OCI-M2 (cell line): Measurements from ENCODE around the gene NINJ2.
A peak's percentile ranks its signal among the peaks of the same experiment; 100 is the strongest.

Experiments
- DNase-seq: peaks from one replicate; lab custom pipeline; 2025; ENCODE audit not compliant: unreplicated experiment; lab: John Stamatoyannopoulos, UW

The NINJ2 gene

DNA sequence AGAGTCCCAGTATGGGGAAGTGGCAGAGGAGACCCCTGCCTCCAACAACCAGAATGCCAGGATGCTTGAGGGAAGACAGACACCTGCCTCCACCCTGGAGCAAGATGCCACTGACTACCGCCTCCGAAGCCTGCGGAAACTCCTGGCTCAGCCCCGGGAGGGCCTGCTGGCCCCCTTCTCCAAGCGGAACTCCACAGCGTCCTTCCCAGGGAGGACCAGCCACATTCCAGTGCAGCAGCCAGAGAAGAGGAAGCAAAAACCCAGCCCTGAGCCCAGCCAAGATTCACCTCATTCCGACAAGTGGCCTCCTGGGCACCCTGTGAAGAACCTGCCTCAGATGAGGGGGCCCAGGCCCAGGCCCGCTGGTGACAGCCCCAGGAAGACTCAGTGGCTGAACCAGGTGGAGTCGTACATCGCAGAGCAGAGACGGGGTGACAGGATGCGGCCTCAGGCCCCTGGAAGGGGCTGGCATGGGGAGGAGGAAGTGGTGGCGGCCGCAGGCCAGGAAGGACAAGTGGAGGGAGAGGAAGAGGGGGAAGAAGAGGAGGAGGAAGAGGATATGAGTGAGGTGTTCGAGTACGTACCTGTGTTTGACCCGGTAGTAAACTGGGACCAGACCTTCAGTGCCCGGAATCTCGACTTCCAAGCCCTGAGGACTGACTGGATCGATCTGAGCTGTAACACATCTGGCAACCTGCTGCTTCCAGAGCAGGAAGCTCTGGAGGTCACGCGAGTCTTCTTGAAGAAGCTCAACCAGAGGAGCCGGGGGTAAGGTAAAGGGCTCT, 109.8 kb downstream of the NINJ2 start:
- no peak for DNase-seq

DNA sequence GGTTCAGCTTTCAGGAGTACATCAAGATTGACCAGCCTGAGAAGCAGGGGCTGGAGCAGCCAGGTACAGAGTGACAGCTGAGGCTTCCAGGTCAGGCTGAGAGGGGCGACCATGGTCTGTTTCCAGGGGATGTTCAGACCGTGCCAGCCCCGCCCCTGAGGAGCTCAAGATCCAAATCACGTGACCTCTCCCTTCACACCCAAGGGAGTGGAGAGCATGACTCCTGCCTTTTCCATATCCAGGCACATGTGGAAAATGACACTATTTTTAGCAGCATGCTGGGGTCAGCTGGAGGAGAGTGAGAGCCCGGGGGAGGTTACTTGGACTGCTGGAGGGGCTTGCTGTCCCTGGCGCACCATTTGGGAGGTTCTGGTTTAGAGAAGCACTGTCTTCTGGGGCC, 110.8 kb downstream of the NINJ2 start:
- no peak for DNase-seq

DNA sequence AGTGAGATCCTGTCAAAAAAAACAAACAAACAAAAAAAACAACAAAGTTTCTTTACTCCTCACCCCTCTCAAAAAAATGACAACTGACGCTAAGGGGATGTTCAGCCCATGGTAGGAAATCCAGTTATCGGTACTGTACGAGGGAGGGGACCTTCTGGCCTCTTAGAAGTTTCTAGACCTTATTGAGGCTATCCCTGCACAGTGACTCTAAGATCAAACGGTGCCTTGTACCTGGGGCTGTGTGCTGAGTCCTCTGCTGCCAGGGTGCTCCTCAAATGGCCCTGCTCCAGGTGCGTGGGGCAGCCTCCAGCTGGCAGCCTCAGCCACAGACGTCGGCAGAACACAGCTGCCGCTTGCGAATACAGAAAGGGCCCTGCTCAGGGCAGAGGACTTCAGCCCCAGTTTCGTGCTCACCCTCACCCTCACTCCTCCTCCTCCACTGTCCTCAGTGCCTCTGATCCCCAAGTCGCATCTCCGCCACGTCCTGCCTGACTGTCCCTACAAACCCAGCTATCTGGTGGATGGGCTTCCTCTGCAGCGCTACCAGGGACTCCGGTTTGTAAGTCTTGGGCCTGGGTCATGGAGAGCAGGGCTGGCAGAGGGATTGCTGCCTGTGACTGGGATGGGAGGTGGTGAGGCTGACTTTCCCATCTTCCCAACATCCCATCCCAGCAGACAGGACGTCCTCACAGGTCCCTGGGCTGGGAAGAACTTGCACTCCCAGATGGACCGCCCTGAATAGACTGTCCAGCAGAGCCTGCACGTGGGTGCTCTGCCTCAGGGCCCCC, 112.6 kb downstream of the NINJ2 start:
- DNase-seq, result no peak

DNA sequence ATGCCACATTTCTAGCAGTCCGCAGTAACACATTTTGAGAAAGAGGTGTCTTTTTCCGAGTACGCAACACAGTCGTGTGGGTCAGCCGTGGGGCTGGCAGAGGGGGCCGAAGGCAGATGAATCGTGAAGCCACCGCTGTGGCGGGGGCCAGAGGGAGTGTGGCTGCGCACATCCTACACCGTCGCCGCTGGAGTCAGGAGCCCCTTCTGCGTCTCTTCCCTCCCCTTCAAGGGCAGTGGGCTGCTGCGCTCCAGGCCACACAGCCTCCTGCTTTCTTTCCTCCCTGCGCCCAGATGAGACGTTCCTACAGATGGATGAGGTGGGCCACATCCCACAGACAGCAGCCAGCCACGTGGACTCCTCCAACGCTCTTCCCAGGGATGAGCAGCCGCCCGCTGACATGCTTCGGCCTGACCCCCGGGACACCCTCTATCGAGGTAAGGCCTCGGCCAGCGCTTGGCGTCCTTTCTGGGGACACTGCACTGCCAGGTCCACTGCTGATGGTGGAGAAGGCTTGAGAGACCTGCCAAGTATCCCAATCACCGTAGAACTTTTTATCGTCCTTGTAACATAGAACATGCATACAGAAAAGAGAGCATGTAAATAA, 113.7 kb downstream of the NINJ2 start:
- no peak for DNase-seq

DNA sequence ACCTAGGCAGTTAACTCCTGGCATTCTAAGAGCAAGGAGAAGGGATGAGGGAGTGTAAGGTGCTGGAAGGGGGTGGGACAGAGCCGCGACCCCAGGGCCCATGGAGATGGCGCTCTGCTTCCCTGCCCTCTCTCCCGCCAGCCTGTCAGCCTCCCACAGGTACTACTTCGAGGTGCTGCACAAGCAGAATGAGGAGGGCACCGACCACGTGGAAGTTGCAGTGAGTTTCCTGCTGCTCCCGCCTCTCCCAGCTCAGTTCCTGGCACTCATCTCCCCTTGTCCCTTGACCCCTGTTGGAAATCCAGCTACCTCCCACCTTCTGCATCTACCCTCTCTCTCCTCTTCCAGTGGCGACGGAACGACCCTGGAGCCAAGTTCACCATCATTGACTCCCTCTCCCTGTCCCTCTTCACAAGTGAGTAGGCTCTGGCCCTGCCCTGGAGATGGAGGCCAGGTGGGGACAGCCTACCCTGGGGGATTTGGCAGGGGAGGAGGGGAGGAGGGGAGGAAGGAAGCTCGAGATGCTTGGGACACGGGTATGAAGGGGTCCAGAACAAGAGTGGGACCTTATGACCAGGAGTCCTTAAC, 115.3 kb downstream of the NINJ2 start:
- no peak for DNase-seq

DNA sequence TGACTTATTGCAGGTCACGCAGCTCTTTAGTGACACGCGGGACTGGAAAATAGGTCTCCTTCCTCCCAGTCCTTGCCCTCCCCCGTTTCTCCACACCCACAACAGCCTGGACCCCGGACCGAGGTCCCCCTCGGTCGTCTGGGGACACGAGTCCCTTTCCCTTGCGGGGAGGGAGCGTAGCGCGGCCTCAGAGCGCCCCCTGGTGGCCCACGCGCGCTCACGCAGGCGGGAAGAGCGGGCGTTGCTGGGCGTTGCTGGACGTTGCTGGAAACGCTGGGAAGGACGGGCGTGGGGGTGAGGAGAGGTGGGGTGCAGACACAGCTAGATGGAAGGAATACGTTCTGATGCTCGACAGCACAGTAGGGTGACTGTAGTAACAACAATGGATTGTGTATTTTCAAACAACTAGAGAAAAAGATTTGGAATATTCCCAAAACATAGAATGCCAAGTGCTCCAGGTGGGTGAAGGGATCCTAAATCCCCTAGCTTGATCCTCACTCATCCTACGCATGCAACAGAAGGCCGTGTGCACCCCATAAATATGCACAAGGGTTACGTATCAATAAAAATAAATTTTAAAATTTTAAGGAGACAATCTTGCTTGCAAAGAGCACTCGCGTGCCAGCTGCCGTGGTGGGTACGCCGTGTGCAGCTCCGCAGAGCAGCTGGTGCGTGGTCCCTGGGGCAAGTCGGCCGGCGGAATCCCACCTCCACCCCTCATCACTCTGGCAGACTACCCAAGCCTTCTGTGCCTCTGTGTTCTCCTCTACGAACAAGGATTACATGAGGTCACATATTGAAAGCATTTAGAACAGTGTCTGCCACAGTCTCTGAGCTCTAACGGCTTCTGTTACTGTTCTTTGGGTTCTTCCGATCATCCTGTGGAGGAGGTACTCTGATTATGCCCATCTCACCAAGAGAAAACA, 116.1 kb downstream of the NINJ2 start:
- peak; percentile 8 for DNase-seq

DNA sequence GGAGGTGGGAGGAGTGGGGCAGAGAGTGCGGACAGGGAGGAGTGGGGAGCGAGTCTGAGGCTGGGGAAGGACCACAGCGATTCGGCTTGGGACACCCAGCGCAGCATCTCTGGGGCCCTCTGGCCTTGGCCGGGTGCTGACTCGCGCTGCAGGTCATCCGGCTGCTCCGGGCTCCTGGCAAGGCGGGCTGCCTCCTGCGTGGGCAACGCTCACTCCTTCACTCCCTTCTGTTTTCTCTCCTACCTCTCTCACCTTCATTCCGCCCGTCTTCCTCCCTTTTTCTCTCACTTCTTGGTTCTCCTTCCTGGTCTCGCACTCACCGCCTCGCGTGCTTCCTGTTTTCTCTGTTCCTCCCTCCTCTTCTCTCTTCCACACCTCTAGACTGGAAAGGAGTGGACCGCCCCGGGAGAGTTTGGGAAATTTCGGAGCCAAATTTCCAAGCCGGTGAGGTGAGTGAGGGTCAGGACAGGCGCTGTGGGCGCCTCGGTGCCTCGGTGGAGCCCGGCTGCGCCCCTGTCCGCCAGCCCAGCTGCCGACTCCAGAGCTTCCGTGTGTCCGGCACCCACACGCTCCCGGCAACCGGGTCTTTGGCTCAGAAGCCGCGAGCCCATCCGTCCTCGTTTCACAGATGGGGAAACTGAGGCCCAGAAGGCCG, 116.9 kb downstream of the NINJ2 start:
- no peak for DNase-seq

DNA sequence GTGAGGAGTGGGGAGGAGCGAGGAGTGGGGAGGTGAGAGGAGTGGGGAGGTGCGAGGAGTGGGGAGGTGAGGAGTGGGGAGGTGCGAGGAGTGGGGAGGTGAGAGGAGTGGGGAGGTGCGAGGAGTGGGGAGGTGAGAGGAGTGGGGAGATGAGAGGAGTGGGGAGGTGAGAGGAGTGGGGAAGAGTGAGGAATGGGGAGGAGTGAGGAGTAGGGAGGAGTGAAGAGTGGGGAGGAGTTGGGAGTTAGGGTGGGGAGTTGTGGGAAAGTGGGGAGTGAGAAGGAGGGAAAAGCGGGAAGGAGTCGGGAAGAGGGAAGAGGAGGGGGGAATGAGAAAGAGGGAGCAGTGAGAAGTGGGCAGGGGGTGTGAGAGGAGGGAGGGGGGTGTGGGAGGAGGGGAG, 117.4 kb downstream of the NINJ2 start:
- DNase-seq, result no peak

DNA sequence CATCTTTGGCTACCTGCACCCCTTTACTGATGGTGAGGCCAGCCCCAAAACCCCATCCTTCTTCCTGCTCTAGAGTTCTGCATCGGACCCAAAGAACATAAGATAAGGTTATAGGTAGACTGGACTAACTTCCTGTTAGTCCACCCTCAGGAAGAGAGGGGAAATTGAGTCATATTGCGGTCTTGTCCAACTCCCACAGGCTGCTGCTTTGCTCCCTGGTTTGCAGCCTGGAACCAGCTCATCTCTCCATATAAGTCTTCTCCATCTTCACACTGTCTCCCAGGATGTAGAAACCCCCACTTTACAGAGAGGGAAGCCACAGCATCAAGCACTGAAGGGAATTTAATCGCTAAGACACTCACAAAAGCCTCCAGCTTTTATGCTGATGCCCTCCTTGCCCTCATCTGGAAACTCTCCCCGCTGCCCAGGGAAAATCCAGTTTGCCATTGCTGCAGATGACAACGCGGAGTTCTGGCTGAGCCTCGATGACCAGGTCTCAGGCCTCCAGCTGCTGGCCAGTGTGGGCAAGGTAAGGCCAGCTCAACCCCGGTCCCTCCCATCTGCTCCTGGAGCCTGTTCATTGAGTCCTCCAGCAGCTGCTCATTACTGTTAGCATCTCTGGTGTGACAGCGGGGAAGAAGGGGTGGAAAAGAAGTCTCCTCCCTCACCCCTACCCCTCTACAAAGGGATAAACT, 118.2 kb downstream of the NINJ2 start:
- no peak for DNase-seq

DNA sequence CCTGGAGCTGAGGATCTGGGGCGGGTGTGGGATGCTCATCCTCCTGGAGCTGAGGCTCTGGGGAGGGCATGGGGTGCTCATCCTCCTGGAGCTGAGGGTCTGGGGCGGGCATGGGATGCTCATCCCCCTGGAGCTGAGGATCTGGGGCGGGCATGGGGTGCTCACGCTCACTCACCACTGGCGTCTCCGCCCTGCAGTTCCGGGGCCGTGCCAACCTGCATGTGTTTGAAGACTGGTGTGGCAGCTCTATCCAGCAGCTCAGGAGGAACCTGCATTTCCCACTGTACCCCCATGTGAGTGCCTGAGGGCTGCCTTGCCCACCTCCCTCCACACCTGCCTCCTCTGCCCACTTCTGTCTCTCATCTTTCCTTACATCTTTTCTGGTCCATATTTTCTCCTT, 119.1 kb downstream of the NINJ2 start:
- DNase-seq, result no peak

DNA sequence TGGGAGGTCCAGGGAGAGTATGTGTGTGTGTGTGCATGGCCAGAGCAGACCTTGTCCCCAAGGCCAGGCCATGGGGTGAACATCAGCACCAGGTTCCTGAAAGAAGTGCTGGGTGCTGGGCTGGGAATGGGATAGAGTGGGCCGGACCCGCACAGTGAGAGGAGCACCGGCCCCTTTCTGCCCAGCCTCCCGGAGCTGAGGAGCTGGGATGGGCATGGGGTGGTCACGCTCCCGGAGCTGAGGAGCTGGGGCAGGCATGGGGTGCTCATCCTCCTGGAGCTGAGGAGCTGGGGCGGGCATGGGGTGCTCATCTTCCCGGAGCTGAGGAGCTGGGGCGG, 120.2 kb downstream of the NINJ2 start:
- DNase-seq, result no peak

DNA sequence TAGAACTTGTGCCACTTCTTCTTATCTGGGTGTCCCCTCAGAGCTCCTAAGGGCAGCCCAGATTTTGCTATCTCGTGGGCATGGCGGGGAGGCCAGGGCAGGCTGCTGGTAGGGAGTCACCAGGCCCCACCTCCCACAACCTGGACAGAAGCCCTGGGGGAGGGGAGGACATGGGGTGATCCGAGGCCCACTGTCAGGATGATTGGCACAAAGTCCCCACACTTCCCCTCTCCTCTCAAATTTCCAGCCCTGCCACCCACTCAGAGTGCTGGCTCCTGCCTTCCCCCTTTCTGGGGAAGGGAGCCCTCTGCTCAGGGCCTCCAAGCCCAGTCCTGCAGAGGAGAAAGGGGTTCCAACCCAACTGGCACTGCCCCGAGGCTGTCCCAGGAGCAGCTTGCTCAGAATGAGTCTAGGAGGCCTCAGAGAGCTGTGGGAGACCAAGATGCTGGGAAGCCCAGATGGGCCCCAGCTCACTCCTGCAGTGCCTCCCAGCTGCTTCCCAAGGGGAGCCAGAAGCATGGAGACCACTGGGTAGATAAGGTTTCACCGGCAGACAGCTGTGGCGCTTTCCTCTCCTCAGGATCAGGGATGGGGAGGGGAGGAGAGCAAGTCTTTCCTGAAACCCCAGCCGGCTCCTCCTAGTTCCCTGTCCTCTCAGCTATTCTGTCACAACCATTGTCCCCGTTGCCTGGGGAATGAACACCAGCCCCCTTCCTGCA, 120.7 kb downstream of the NINJ2 start:
- no peak for DNase-seq

DNA sequence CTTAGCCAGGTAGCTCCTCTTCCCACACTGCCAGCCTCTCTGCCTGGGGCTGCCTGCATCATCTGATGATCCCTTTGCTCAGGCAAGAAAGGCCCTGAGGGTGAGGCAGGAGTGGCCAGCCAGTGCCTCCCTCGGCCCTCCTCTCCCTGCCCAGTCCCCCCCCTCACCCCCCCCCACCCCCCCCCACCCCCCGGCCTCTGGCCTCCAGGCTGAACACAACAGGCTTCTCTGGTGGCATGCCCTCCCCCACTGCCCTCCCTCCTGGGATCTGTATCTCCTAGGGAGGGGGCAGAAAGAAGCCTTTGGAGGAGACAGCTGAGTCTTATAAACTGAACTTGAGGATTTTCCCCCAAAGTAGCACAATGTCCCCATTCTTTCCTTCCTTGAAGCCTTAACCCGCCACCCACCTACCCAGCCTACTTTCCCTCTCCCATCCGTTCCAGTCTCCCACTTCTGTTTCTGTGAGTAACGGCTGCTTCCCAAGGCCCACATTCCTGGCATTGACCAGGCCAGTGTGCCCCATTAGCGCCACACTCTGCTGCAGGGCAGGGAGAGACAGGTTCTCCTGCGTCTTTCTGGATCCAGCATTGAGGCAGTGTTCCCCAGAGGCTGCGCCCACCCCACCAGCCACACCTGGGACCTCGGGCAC, 121.4 kb downstream of the NINJ2 start:
- DNase-seq, result no peak

DNA sequence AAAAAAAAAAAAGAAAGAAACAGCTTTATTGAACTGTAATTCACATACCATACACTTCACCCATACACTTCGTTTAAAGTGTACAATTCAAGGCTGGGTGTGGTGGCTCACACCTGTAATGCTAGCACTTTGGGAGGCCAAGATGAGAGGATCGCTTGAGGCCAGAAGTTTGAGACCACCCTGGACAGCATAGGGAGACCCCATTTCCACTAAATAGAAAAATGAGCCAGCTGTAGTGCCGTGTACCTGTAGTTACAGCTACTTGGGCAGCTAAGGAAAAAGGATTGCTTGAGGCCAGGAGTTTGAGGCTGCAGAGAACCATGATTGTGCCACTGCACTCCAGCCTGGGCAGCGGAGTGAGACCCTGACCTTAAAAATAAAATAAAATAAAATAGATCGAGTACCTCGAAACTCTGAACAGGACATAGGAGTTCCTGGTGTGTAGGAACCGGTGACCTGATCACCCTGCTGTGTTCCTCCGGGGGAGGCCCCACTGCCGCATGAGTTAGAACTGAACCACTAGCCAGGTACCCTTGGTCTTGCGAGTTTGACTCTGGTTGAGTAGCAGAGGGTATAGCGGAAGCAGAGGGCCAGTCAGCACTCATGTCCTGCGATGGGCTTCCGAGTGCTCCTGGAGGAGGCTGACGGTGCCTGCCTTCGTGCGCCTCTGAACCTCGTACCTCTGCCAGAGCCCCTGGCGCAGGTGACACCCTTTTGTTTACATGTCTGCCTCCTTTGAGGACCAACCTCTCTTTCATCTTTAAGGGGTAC, 123.5 kb downstream of the NINJ2 start:
- no peak for DNase-seq

DNA sequence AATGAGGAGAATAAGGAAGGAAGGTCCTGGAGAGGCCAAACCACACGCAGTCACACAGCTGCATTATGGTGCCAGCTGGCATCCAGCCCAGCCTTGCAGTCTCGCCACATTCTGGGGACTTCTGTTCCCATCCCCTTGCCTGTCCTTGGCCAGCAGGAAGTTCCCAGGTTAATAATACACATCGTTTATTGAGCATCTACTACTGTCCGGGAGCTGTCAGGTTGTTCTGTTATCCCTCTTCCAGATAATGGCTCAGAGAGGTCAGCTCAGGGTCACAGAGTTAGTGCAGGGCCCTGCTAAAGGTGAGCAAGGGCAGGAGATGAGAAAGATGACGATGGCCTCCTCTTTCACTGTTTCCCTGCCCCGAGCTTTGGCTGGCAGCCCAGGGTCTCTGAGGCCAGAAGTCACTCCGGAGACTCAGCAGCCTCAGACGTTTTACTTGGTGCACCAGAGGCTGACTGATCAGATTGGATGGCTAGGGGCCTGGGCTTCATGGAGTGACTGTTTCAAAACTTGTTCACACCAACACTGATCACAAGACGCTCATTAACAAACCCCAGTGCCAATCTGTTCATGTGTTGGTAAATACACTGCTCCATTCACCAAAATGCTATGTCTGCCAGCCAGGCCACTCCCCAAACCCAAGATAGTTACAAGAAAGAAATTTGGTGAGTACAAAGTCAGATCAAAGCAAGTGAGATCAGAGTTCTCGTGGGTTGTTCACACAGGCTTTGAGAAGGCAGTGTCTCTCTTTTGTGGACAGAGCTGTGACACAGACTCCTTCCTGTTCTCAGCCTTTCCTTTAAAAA, 124.3 kb downstream of the NINJ2 start:
- no peak for DNase-seq

DNA sequence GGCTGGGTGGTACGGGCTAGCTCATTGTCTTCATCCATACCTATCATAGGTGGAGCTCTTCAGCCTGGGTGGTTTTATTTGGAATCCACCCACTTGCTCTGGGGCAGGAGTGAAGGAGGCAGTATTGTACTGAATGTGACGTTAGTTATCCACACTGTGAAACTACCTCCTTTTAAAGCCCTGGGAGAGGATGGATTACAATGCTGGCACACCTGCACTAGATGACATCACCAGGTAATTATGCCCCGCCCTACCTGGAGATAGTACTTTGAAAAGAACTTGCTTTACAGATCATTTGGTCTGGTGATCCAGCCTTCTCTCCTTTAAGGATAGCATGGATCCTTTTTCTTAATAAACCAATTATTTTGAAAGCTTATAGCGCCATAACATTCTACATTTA, 125.5 kb downstream of the NINJ2 start:
- no peak for DNase-seq

DNA sequence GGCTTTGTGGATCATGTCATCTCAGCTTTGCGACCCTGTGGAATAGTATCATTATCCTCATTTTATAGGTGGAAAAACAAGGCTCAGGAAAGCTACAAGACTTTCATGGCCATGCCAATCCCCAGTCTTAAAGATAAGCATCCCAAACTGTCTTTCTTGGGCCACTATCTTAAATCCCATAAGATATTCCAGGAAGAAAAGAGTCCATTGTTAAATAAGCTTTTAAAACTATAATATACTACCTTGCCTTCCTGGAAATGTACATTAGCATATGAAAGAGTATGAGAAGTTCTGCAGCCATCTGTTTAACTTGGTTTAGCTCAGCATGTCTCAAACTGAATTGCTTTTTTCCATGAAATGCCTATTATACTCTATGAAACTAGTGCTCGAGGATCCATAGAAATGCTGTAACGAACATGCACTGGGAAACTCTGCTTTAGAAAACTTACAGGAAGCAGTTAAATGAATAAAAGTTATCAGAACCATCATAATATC, 126.4 kb downstream of the NINJ2 start:
- no peak for DNase-seq
